Measurements from ENCODE around the gene RPN1. TPM values are rescaled to one million over a fixed set of nuclear protein-coding genes. Genes with fewer than 3 reads are reported as not detected.
"Not testable (repeated sequence)": the region's sequence is repeated elsewhere in the genome, so short reads cannot be mapped to it uniquely, and the experiment has no call there.

The RPN1 gene
- total RNA-seq, 1 donor from 2014 or later: 207 TPM

DNA sequence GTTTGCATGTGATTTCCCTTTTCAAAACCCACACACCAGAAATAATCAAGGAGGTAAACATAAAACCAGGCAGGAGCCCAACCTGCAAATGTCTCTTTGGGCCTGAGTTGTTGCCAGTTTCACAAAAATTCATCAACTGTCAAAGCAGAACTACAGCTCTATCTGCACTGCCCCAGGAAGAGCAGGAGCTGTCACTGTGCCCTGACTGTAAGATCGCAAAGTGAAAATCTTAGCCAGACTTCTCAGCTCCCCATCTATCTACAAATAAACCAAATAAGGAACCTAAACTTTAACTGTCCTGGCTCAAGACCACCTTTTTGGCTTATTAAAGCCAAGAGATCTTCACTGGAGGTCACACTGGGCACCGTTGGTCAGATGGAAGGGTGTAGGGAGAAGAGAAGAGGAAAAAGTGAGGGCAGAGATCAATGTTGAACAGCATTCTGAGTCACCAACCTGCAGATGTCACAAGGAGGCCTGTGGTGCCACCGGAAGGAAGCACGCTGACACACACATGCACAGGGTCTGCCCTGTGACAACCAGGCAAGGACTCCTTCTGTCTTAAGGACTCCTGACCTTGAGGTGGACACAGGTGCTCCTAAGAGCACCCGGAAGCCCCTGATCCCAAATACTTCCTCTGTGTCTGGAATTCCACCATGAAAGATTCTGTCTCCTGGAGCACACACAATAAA, 58.7 kb downstream of the RPN1 start:
- H3K4me1 Mint-ChIP-seq (ENCODE audit: unreplicated experiment): no peaks in the 10 kb centered on the region
- H3K9me3 Mint-ChIP-seq (ENCODE audit: unreplicated experiment): peaks cover 5% of the 10 kb centered on the region
- peaks cover 5% of the 10 kb centered on the region for H3K27me3 Mint-ChIP-seq (ENCODE audit: unreplicated experiment)
- no peak overlapping the region for H3K27ac Mint-ChIP-seq (ENCODE audit: unreplicated experiment)
- no peak for DNase-seq (ENCODE audit: extremely low spot score, unreplicated experiment)
- H3K36me3 Mint-ChIP-seq (ENCODE audit: unreplicated experiment): no peaks in the 10 kb centered on the region
- H3K4me3 Mint-ChIP-seq (ENCODE audit: unreplicated experiment): no peak overlapping the region
- no peak for TF ChIP-seq CTCF (IDR thresholded peaks at IDR 0.05)

- Mint-ChIP-seq H3K36me3 (ENCODE audit: unreplicated experiment) (no peaks in the 10 kb centered on the region), H3K27me3 (ENCODE audit: unreplicated experiment) (peaks cover 5% of the 10 kb centered on the region), H3K9me3 (ENCODE audit: unreplicated experiment) (peaks cover 5% of the 10 kb centered on the region), H3K4me3 (ENCODE audit: unreplicated experiment) (no peak overlapping the region), H3K4me1 (ENCODE audit: unreplicated experiment) (no peaks in the 10 kb centered on the region), H3K27ac (ENCODE audit: unreplicated experiment) (no peak overlapping the region)
- DNase-seq (ENCODE audit: extremely low spot score, unreplicated experiment): no peak
- TF ChIP-seq CTCF (IDR thresholded peaks at IDR 0.05): no peak
Observed at GRCh38 chr3:128590948-128591347, 59.7 kb downstream of the RPN1 start.

DNA sequence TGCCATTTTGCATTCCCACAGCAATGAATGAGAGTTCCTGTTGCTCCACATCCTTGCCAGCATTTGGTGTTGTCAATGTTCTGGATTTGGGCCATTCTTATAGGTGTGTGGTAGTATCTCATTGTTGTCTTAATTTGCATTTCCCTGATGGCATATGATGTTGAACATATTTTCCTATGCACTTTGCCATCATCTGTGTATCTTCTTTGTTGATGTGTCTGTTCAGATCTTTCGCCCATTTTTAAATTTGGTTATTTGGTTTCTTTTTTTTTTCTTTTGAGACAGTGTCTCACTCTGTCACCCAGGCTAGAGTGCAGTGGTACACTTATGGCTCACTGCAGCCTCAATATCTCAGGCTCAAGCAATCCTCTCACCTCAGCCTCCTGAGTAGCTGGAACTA, 60.6 kb downstream of the RPN1 start:
- DNase-seq (ENCODE audit: extremely low spot score, unreplicated experiment); H3K27ac Mint-ChIP-seq (ENCODE audit: unreplicated experiment); H3K36me3 Mint-ChIP-seq (ENCODE audit: unreplicated experiment); H3K27me3 Mint-ChIP-seq (ENCODE audit: unreplicated experiment); H3K4me1 Mint-ChIP-seq (ENCODE audit: unreplicated experiment); H3K9me3 Mint-ChIP-seq (ENCODE audit: unreplicated experiment); H3K4me3 Mint-ChIP-seq (ENCODE audit: unreplicated experiment): not testable (repeated sequence)

DNA sequence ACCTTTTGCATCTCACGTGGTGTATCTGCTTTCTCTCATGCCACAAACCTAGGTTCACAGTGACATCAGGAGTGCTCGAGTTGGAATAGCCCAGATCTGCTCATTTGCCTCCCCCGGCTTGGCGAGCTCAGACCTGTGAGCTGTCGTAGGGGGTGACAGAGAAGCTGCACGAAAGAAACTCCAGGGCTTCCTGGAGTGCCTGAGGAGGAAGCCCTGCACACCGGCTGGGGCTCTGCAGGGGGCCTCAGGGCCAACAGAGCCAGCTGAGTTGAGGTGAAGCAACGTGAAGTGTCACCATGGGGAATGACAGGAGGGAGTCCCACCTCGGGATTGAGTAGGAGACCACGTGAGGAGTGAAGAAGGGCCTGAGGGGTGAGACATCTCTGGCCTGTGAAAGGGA, 62.5 kb downstream of the RPN1 start:
- TF ChIP-seq CTCF (IDR thresholded peaks at IDR 0.05): no peak

DNA sequence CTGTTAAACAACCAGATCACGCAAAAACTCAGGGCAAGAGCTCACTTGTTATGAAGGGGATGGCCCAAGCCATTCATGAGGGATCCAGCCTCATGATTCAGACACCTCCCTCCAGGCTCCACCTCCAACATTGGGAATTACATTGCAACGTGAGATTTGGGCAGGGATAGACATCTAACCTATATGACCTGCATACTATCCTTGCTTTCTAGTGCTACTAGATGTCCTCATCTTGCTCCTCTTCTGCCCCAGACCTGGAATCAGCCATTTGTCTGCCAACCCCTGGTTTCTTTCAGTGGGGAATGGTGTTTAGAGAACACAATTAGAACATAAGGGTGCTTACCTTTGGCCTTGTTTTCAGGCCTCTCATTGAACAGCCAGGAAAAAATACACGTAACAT, 63.2 kb downstream of the RPN1 start:
- no peak for TF ChIP-seq CTCF (IDR thresholded peaks at IDR 0.05)
- H3K27ac Mint-ChIP-seq (ENCODE audit: unreplicated experiment): no peak overlapping the region
- H3K36me3 Mint-ChIP-seq (ENCODE audit: unreplicated experiment): no peaks in the 10 kb centered on the region
- no peak overlapping the region for H3K4me3 Mint-ChIP-seq (ENCODE audit: unreplicated experiment)
- no peak for DNase-seq (ENCODE audit: extremely low spot score, unreplicated experiment)
- H3K9me3 Mint-ChIP-seq (ENCODE audit: unreplicated experiment): peaks cover 5% of the 10 kb centered on the region
- peaks cover 10% of the 10 kb centered on the region for H3K27me3 Mint-ChIP-seq (ENCODE audit: unreplicated experiment)
- no peaks in the 10 kb centered on the region for H3K4me1 Mint-ChIP-seq (ENCODE audit: unreplicated experiment)

More for the DNA sequence above, 62.5 kb downstream of the RPN1 start:
- Mint-ChIP-seq H3K36me3 (ENCODE audit: unreplicated experiment) (no peaks in the 10 kb centered on the region), H3K27ac (ENCODE audit: unreplicated experiment) (no peak overlapping the region), H3K9me3 (ENCODE audit: unreplicated experiment) (peaks cover 5% of the 10 kb centered on the region), H3K27me3 (ENCODE audit: unreplicated experiment) (peaks cover 10% of the 10 kb centered on the region), H3K4me3 (ENCODE audit: unreplicated experiment) (no peak overlapping the region), H3K4me1 (ENCODE audit: unreplicated experiment) (no peaks in the 10 kb centered on the region)
- no peak for DNase-seq (ENCODE audit: extremely low spot score, unreplicated experiment)

DNA sequence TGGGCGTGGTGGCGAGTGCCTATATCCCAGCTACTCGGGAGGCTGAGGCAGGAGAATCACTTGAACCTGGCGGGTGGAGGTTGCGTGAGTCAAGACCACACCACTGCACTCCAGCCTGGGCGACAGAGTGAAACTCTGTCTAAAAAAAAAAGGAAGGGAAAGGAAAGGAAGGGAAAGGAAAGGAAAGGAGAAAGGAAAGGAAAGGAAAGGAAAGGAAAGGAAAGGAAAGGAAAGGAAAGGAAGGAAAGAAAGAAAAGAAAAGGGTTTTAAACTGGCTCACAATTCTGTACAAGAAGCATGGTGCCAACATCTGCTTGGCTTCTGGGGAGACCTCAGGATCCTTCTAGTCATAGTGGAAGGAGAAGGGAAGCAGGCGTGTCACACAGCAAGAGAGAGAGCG, 63.7 kb downstream of the RPN1 start:
- not testable (repeated sequence) for H3K9me3 Mint-ChIP-seq (ENCODE audit: unreplicated experiment); H3K4me3 Mint-ChIP-seq (ENCODE audit: unreplicated experiment); H3K4me1 Mint-ChIP-seq (ENCODE audit: unreplicated experiment); H3K27me3 Mint-ChIP-seq (ENCODE audit: unreplicated experiment); DNase-seq (ENCODE audit: extremely low spot score, unreplicated experiment); H3K27ac Mint-ChIP-seq (ENCODE audit: unreplicated experiment); H3K36me3 Mint-ChIP-seq (ENCODE audit: unreplicated experiment)

DNA sequence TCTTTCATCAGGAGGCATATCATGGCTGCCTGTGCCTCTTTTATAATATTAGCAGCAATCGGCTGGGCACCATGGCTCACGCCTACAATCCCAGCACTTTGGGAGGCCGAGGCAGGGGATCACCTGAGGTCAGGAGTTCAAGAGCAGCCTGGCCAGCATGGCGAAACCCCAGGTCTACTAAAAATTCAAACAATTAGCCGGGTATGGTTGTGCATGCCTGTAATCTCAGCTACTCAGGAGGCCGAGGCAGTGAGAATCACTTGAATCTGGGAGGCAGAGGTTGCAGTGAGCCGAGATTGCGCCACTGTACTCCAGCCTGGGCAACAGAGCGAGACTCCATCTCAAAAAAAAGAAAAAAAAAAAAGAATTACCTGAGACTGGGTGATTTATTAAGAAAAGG, 64.2 kb downstream of the RPN1 start:
- not testable (repeated sequence) for H3K4me3 Mint-ChIP-seq (ENCODE audit: unreplicated experiment); H3K9me3 Mint-ChIP-seq (ENCODE audit: unreplicated experiment); H3K27me3 Mint-ChIP-seq (ENCODE audit: unreplicated experiment); H3K27ac Mint-ChIP-seq (ENCODE audit: unreplicated experiment); H3K4me1 Mint-ChIP-seq (ENCODE audit: unreplicated experiment); DNase-seq (ENCODE audit: extremely low spot score, unreplicated experiment); H3K36me3 Mint-ChIP-seq (ENCODE audit: unreplicated experiment)

Data from osteocyte (in vitro differentiated cells).